ENCODE results near the gene LHPP. TPM values are rescaled to one million over a fixed set of nuclear protein-coding genes. Genes with fewer than 3 reads are reported as not detected.
"Not testable (repeated sequence)": the region's sequence is repeated elsewhere in the genome, so short reads cannot be mapped to it uniquely, and the experiment has no call there.

The LHPP gene
- total RNA-seq, 1 experiment from 2014 or later = 6.6 TPM

DNA sequence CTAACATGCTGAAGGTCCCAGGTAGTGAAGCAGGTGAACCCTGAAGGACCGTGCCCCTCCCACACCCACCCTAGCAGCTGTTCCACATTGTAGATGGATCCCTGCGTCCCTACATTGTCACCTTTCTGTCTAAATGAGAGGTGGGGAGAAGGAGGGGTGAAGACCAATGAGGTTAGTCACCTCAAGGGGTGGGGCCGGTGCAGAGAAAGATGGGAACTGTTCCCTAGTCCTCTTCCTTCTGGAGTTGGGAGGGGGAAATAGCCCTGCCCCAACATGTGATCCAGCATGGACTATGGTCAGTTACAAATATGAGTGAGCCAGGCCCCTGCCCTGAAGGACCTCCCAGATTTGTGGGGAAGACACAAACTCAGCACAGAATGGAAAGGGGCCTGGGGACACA lies 124.5 kb downstream of the LHPP start:
- no peaks in the 10 kb centered on the region for H3K4me1 ChIP-seq (ENCODE audit: insufficient read depth, low read length)
- no peaks in the 10 kb centered on the region for H4K20me1 ChIP-seq (ENCODE audit: low read length)
- no peaks in the 10 kb centered on the region for H3K79me2 ChIP-seq (ENCODE audit: low read length)
- no peak overlapping the region for H3K9ac ChIP-seq (ENCODE audit: low read length)
- H3F3A ChIP-seq (ENCODE audit: low read length, unreplicated experiment) = no peaks in the 10 kb centered on the region
- H3K9me2 ChIP-seq (replicated peaks; ENCODE audit: low read length) = no peaks in the 10 kb centered on the region
- TF ChIP-seq, protein P1, sequence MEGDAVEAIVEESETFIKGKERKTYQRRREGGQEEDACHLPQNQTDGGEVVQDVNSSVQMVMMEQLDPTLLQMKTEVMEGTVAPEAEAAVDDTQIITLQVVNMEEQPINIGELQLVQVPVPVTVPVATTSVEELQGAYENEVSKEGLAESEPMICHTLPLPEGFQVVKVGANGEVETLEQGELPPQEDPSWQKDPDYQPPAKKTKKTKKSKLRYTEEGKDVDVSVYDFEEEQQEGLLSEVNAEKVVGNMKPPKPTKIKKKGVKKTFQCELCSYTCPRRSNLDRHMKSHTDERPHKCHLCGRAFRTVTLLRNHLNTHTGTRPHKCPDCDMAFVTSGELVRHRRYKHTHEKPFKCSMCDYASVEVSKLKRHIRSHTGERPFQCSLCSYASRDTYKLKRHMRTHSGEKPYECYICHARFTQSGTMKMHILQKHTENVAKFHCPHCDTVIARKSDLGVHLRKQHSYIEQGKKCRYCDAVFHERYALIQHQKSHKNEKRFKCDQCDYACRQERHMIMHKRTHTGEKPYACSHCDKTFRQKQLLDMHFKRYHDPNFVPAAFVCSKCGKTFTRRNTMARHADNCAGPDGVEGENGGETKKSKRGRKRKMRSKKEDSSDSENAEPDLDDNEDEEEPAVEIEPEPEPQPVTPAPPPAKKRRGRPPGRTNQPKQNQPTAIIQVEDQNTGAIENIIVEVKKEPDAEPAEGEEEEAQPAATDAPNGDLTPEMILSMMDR (conservative IDR thresholded peaks at IDR 0.05; ENCODE audit: low read depth, low read length) = no peak
- TF ChIP-seq EZH2phosphoT487 (IDR thresholded peaks at IDR 0.05; ENCODE audit: borderline replicate concordance, low read length) = no peak
- no peak for TF ChIP-seq EZH2 (IDR thresholded peaks at IDR 0.05; ENCODE audit: low read length, unreplicated experiment)
- intact Hi-C loops (cut with micrococcal nuclease) = no loop called here
- no peak overlapping the region for H3K4me2 ChIP-seq (ENCODE audit: low read length)
- H3K9me3 ChIP-seq (ENCODE audit: low read length) = no peaks in the 10 kb centered on the region
- H3K4me3 ChIP-seq (ENCODE audit: low read length) = no peak overlapping the region
- DNase-seq = no peak
- H3K27ac ChIP-seq (ENCODE audit: low read length) = no peak overlapping the region
- POLR2A ChIA-PET (ENCODE audit: unreplicated experiment) = no interaction called here
- no peaks in the 10 kb centered on the region for H3K36me3 ChIP-seq (ENCODE audit: low read depth, low read length)
- no TSS peak for BruUV-seq (replicated peaks)
- CTCF ChIA-PET = no interaction called here
- H3K27me3 ChIP-seq (ENCODE audit: low read length) = no peaks in the 10 kb centered on the region
- H2AFZ ChIP-seq (ENCODE audit: low read length) = no peak overlapping the region
- ATAC-seq = no peak

DNA sequence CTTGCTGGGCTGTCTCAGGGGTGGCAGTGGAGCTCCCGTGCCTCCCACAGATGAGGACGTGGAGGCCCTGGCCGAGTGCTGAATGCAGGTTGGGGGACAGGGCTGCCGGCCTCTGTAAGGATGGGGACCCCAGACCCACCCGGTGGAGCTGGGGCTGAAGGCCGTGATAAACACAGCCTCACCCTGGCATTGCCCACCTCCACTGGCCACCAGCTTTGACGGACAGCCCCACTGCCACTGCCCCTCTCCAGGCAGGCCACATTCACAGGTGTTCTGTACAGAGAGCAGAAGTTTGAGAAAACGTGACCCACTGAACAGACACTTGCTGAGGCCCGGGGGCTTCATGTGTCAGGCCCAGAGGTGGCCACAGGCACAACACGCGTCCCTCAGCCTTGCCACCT lies 126.2 kb downstream of the LHPP start:
- no peaks in the 10 kb centered on the region for H3K4me1 ChIP-seq (ENCODE audit: insufficient read depth, low read length)
- POLR2A ChIA-PET (ENCODE audit: unreplicated experiment) = no interaction called here
- DNase-seq (no peak), ATAC-seq (no peak)
- H3K4me2 ChIP-seq (ENCODE audit: low read length) = no peak overlapping the region
- no TSS peak for BruUV-seq (replicated peaks)
- no peaks in the 10 kb centered on the region for H3F3A ChIP-seq (ENCODE audit: low read length, unreplicated experiment)
- CTCF ChIA-PET = no interaction called here
- no peaks in the 10 kb centered on the region for H3K9me2 ChIP-seq (replicated peaks; ENCODE audit: low read length)
- no peaks in the 10 kb centered on the region for H3K9me3 ChIP-seq (ENCODE audit: low read length)
- no peaks in the 10 kb centered on the region for H3K79me2 ChIP-seq (ENCODE audit: low read length)
- no peaks in the 10 kb centered on the region for H3K36me3 ChIP-seq (ENCODE audit: low read depth, low read length)
- intact Hi-C loops (cut with micrococcal nuclease) = no loop called here
- no peak overlapping the region for H3K4me3 ChIP-seq (ENCODE audit: low read length)
- no peaks in the 10 kb centered on the region for H3K27me3 ChIP-seq (ENCODE audit: low read length)
- no peaks in the 10 kb centered on the region for H4K20me1 ChIP-seq (ENCODE audit: low read length)
- TF ChIP-seq EZH2phosphoT487 (IDR thresholded peaks at IDR 0.05; ENCODE audit: borderline replicate concordance, low read length) (no peak), EZH2 (IDR thresholded peaks at IDR 0.05; ENCODE audit: low read length, unreplicated experiment) (no peak)
- TF ChIP-seq, protein P1 (conservative IDR thresholded peaks at IDR 0.05; ENCODE audit: low read depth, low read length) = no peak
- no peak overlapping the region for H3K9ac ChIP-seq (ENCODE audit: low read length)
- no peak overlapping the region for H3K27ac ChIP-seq (ENCODE audit: low read length)
- no peak overlapping the region for H2AFZ ChIP-seq (ENCODE audit: low read length)

DNA sequence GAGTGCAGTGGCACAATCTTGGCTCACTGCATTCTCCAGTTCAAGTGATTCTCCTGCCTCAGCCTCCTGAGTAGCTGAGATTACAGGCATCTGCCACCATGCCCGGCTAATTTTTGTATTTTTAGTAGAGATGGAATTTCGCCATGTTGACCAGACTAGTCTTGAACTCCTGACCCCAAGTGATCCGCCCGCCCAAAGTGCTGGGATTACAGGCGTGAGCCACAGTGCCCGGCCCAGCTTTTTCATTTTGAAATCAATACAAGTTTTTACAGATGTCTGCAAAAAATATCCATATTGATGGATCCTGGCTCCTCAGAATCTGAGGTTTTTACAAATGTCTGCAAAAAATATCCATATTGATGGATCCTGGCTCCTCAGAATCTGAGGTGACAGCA lies 126.7 kb downstream of the LHPP start:
- H3K27me3 ChIP-seq (ENCODE audit: low read length); H2AFZ ChIP-seq (ENCODE audit: low read length); H3K4me1 ChIP-seq (ENCODE audit: insufficient read depth, low read length); intact Hi-C loops (cut with micrococcal nuclease); H3K9me2 ChIP-seq (replicated peaks; ENCODE audit: low read length); H3K36me3 ChIP-seq (ENCODE audit: low read depth, low read length); ATAC-seq; H3K9me3 ChIP-seq (ENCODE audit: low read length); POLR2A ChIA-PET (ENCODE audit: unreplicated experiment); H3F3A ChIP-seq (ENCODE audit: low read length, unreplicated experiment); H3K9ac ChIP-seq (ENCODE audit: low read length); H3K79me2 ChIP-seq (ENCODE audit: low read length); H3K4me3 ChIP-seq (ENCODE audit: low read length); DNase-seq; H3K27ac ChIP-seq (ENCODE audit: low read length); CTCF ChIA-PET; H3K4me2 ChIP-seq (ENCODE audit: low read length); H4K20me1 ChIP-seq (ENCODE audit: low read length); BruUV-seq (replicated peaks): not testable (repeated sequence)
